ENCODE results near the gene ALDH16A1.

ALDH16A1 gene

DNA sequence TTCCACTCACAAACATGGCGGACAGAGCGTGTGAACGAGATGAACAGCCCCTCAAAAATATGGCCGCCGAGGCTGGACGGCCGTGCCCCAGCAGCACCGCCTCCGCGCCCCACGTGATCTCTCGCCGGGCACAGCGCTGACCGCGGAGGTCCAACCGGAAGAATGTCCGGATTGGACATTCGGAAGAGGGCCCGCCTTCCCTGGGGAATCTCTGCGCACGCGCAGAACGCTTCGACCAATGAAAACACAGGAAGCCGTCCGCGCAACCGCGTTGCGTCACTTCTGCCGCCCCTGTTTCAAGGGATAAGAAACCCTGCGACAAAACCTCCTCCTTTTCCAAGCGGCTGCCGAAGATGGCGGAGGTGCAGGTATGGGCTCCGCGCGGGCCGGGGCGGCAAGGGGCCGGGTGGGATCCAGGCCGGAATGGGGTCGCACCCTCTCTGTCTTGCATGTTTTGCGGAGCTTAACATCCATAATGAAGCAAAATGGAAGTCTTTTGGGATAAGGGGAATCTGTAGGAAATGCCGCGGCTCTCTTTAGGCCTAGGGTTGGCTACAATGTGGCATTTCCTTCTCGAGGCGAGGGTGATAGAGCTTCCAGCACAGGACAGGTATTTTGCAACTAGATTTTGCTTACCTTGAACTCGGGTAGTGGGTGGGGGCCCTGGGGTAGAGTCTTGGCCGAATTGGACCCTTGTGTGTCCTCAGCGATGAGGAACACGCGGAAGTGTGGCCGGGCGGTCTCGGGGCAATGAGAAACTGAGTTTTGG, 34.4 kb downstream of the ALDH16A1 start, which contains the start of gene RPL13A:
RPL13A (plus strand) TSS at position 332 of the 769 bp plus-strand sequence; CDS start at position 354, 22 bp downstream.
- in situ Hi-C loops (cut with HindIII; ENCODE audit: low sequenced_read_pairs): no loop called here

DNA sequence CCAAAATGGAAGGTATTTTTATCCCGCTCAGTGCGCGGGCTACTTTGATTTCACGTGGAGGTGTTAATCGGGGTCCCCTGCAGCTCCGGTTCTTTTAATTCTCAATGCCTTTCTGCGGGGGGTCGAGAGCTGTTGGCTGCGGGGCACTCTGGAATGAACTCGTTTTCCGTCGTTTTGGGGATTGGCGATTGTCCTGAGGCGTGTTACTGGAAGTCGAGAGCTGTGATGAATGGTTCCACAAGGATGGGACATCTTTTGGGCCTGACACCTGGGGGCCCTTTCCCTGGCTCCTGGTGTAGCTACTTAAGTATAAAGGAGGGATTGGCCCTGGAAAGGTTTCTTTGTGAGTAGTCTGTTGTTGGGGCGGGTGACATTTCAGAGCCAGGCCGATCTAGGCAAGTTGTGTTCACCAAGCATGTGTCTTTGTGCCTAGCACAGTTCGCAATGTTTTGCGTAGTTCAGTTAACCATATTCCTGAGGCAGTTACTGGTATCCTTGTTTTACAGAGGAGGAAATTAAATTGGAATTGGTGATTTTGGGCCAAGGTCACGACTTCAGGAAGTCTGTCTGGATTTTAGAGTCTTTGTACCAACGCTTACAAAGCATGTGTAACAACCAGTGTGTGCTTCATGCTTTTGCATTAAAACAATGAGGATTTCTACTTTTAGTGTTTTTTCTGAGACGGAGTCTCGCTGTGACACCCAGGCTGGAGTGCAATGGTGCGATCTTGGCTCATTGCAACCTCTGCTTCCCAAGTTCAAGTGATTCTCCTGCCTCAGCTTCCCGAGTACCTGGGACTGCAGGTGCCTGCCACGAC, 35.2 kb downstream of the ALDH16A1 start:
- in situ Hi-C loops (cut with HindIII; ENCODE audit: low sequenced_read_pairs): no loop called here

DNA sequence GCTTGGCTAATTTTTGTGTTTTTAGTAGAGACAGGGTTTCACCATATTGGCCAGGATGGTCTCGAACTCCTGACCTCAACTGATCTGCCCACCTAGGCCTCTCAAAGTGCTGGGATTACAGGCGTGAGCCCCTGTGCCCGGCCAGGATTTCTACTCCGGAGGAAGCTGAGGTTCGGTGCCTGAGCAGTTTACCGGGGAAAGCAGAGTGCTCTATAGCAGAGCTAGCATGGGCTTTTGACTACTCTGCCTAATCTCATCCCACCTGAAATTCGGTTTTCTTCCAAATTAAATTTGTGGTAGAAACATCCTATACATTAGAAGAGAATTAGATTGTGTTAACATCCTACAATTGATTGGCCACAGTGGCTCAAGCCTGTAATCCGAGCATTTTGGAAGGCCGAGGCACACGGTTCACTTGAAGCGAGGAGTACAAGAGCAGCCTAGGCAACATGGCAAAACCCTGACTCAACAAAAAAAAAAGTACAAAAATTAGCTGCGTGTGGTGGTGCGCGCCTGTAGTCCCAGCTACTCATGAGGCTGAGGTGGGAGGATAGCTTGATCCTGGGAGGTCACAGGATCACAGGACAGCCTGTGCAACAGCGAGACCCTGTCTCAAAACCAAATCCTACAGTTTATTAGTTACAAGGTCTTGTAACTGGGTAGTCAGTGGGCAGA, 36.0 kb downstream of the ALDH16A1 start:
- in situ Hi-C loops (cut with HindIII; ENCODE audit: low sequenced_read_pairs): no loop called here

DNA sequence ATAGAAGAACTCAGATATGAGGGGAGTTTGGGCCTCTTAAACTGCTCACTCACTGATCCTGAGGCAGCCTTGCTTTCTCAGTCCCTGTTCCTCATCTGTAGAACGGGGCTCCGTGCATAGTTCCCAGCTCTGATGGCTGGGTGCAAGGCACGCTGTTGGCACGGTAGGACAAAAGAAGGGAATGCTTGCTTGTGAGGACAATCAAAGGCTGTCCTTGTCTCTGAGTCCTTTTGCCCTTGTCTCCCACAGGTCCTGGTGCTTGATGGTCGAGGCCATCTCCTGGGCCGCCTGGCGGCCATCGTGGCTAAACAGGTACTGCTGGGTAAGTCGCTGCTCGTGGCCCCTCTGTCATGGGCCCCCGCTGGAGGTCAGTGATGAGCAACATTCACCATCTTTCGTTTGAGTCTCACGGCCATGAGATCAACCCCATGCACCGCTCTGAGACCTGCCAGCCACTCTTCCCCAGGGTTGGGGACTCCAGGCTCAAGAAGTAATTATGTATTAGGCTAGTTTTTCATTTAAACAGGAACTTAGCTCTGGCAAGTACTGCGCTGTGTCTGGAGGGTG, 36.7 kb downstream of the ALDH16A1 start:
- in situ Hi-C loops (cut with HindIII; ENCODE audit: low sequenced_read_pairs): no loop called here

DNA sequence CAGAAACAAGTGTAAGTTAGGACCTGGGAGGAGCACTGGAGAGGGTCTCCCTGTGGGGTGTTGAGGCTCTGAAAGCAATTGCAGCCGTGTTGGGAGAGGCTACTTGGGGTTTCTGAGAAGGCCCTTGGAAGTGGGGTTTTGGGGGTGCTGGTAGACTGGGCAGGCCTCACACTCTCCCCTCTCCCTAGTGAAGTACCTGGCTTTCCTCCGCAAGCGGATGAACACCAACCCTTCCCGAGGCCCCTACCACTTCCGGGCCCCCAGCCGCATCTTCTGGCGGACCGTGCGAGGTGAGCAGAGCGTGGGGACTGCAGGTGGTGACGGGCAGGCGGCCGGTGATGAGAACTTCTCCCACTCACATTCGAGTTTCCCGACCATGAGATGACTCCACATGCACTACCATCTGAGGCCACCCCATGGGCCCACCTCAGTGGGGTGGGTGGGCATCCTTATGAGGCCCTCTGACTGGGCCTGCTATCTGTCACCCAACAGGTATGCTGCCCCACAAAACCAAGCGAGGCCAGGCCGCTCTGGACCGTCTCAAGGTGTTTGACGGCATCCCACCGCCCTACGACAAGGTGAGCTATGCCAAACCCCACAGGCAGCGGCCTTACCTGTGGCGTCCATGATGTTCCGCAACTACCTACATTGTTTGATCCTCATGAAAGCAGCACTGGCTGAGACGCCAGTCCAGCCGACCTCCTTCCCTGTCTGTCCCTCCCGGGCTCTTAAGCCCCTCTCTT, 37.4 kb downstream of the ALDH16A1 start:
- in situ Hi-C loops (cut with HindIII; ENCODE audit: low sequenced_read_pairs): no loop called here

DNA sequence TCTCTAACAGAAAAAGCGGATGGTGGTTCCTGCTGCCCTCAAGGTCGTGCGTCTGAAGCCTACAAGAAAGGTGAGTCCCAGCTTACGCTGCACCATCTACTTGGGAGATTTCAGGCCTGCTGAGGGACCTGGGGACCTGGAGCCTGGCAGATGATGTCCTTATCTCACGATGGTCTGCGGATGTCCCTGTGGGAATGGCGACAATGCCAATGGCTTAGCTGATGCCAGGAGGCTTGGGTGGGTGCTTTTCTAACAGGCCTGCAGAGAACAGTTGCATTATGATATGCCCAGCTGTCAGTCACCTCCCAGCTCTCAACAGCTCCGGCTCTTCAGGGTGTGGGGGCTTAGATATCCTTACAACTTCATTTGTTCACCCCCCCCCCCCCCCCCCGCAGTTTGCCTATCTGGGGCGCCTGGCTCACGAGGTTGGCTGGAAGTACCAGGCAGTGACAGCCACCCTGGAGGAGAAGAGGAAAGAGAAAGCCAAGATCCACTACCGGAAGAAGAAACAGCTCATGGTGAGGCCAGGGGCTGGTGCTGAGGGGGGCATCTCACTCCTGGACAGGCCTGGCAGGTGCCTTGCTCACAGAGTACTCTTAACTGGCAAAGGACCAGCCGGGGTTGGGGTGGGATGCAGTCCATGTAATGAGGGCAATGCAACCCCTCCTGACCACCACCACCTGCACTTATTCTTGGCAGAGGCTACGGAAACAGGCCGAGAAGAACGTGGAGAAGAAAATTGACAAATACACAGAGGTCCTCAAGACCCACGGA, 38.2 kb downstream of the ALDH16A1 start:
- in situ Hi-C loops (cut with HindIII; ENCODE audit: low sequenced_read_pairs): no loop called here

DNA sequence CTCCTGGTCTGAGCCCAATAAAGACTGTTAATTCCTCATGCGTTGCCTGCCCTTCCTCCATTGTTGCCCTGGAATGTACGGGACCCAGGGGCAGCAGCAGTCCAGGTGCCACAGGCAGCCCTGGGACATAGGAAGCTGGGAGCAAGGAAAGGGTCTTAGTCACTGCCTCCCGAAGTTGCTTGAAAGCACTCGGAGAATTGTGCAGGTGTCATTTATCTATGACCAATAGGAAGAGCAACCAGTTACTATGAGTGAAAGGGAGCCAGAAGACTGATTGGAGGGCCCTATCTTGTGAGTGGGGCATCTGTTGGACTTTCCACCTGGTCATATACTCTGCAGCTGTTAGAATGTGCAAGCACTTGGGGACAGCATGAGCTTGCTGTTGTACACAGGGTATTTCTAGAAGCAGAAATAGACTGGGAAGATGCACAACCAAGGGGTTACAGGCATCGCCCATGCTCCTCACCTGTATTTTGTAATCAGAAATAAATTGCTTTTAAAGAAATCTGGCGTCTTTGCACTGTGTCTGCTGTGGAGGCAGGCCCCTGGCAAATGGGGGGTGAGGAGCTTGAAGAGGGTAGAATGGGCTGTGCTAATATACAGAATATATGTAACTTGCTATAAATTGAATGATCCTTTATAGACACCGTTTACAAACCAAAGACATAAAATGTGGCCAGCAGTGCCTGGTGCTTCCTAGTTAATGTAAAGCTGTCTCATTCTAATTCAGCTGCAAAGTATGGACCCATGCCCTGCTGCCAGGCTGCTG, 39.0 kb downstream of the ALDH16A1 start:
- in situ Hi-C loops (cut with HindIII; ENCODE audit: low sequenced_read_pairs): no loop called here

DNA sequence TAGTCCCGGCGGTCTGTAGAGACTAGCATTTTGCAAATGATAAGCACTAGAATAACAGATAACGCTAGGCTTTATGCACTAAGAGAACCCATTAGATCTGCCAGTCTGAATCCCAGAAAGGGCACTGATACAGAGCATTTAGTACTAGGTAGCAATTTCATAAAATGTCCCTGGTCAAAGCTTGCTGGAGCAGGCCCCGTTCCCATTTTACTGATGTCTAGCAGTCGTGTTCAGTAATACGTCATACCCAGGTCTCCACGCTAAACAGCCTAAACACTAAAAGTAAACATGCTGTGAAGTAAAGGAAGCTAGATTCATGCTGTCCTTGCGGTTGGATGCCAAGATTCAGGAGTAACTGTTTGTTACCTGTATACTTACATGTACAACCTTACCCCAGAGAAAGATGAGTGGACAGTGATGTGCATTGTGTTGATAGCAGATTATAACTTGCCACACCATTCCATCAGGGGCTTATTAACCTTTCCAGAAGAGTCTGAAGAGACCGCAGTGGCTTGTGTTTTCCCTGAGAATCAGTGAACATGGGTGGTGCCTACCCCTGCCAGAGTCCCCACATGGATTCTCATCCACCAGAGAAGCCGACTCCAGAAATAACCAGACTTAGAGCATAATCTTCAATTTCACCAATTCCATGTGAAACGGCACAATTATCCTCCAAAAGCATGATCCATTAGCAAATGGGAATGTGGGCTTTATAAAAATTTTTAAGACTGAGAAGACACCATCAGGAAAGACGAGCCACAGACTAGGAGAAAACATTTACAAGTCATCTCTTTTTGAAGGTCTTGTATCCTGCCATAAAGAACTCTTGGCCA, 39.8 kb downstream of the ALDH16A1 start:
- in situ Hi-C loops (cut with HindIII; ENCODE audit: low sequenced_read_pairs): no loop called here

DNA sequence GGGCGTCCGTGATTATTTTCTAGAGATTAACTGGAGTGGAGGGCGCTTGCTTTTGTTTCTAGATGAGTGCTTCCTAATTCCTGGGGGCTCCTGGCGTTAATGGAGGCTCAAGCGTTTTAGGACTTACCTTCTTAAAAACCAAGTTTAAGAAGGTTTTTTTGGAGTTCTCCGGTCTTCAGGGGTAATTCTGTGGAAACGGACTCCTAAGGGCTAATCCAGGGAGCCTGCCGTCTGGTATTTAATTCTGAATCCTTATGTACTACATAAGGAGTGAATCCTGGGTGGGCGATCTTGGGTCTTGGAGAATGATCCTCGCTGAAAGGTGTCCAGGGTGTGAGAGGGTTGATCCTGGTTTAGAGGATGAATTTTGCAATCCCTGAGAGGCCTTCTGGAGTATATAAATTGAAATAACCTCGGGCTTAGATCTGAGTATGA, 43.6 kb downstream of the ALDH16A1 start:
- in situ Hi-C loops (cut with HindIII; ENCODE audit: low sequenced_read_pairs): no loop called here

DNA sequence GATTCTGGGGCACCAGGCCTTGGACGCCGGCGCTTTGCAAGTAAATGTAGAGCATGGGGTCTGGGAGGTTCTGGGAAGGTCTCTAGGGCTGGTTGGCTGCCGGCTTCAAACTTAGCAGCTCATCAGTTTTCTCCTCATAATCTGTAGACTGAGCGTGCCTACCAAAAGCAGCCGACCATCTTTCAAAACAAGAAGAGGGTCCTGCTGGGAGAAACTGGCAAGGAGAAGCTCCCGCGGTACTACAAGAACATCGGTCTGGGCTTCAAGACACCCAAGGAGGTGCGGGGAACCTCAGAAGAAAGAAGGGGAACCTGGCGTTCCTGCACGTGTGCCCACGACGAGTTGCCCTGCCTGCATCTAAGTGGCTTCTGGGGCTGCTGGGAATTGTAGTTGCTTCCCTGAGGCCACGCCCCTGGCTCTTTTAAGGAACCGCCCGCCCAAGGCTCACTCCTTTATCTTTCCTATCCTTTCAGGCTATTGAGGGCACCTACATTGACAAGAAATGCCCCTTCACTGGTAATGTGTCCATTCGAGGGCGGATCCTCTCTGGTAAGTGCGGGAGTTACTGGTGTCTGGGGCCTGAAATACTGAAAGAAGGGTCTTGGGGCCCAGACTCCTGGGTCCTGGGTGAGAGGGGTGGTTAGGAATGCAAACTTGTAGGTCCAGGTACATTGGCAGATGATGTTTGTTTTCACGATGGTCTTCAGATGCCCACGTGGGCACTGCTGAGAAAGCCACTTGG, 44.2 kb downstream of the ALDH16A1 start:
- in situ Hi-C loops (cut with HindIII; ENCODE audit: low sequenced_read_pairs): no loop called here

DNA sequence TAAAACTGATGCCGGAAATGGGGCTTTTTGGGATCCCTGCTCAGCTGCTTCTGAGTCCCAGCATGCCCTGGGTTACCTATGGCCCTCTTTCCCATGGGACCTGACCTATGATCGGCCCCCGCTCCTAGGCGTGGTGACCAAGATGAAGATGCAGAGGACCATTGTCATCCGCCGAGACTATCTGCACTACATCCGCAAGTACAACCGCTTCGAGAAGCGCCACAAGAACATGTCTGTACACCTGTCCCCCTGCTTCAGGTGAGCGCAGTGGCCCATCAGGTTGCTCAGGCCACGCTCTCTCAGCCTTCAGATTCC, 44.7 kb downstream of the ALDH16A1 start:
- in situ Hi-C loops (cut with HindIII; ENCODE audit: low sequenced_read_pairs): no loop called here

DNA sequence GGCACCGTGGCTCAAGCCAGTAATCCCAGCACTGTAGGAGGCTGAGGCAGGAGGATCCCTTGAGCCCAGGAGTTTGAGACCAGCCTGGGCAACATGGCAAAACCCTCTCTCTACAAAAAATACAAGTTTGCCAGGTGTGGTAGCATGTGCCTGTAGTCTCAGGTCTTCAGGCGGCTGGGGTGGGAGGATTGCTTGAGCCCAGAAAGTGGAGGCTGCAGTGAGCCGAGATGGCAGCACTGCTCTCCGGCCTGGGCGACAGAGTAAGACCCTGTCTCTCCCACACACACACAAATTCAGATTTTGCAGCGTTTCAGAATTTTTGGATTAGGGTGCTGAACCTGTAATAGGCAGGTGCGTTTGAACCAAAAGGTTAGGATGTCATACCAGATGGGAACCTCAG, 45.5 kb downstream of the ALDH16A1 start:
- in situ Hi-C loops (cut with HindIII; ENCODE audit: low sequenced_read_pairs): no loop called here

DNA sequence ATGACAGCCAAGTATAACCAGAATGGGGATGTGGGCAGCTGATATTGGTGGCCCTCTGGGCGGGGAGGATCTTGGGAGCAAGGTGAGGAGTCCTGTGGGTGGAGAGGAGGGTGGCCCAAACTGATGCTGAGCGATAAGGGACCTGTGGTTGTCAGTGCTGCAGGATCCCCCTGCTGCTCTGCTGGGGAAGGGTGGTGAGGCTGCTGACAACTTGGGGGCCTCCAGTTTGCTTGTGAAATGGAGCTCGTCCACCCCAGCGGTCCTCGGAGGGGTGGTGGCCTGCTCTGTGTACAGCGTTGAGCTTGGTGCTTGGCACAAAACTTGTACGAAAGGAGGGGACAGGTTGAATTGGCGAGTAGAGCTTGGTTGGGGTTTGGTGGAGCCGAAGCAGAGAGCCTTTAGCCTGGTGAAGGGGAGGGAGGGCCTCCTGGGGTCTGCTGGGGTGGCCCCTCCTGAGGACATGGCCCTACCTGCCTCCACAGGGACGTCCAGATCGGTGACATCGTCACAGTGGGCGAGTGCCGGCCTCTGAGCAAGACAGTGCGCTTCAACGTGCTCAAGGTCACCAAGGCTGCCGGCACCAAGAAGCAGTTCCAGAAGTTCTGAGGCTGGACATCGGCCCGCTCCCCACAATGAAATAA, 46.1 kb downstream of the ALDH16A1 start:
- in situ Hi-C loops (cut with HindIII; ENCODE audit: low sequenced_read_pairs): no loop called here

DNA sequence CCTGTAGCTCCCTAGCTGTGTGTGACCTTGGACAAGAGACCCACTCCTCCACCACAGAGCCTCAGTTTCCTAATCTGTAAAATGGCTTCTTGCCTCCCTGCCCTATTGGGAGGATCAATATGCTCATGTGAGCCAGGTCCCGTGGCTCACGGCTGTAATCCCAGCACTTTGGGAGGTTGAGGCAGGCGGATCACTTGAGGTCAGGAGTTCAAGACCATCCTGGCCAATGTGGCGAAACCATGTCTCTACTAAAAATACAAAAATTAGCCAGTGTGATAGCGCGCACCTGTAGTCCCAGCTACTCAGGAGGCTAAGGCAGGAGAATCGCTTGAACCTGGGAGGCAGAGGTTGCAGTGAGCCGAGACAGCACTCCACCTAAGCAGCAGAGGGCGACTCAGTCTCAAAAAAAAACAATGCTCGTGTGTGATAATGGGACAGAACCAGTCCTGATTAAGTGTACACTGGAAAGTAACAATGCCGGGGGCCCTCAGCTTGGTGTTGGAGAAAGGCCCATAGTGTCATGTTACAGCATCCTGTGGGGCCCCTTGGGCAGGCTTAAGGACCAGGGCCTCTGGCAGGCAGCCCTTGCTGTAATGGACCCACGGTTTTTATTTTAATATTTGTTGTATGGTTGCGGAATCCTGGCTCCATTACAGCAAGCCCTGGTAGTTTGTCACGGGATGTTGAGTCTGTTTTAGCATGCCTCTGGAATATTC, 50.0 kb downstream of the ALDH16A1 start:
- in situ Hi-C loops (cut with HindIII; ENCODE audit: low sequenced_read_pairs): no loop called here

DNA sequence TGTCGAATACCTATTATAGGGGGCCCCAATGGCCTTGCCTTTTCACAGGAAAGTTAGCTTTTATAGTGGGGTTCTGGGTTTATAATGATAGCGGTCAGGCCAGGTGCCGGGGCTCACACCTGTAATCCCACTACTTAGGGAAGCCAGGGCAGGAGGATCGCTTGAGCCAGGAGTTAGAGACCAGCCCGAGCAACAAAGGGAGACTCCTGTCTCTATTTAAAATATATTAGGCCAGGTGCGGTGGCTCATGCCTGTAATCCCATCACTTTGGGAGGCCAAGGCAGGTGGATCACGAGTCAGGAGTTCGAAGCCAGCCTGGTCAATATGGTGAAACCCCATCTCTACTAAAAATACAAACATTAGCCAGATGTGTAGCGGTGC, 50.5 kb downstream of the ALDH16A1 start:
- in situ Hi-C loops (cut with HindIII; ENCODE audit: low sequenced_read_pairs): no loop called here

DNA sequence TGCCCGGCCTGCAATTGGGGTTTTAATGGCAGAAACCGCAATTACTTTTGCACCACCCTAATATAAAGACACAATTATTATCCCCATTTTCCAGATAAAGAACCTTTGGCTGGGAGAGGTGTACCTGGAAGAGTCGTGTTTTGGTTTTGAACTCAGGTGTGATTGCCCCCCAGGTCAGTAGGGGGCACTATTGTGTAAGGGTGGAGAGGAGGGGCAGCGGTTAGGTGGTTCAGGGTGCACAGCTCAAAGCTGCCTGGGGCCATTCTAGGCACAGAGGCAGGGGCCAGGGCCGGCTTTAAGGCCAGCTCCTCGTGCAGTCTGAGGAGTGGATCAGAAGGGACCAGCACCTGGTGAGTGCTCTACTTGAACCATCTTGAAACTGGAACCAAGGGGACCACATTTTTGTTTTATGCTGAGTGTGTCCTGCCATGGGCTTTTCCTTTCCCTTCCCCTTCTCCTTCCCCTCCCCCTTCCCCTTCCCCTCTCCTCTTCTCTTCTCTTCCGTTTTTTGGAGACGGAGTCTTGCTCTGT, 53.6 kb downstream of the ALDH16A1 start:
- in situ Hi-C loops (cut with HindIII; ENCODE audit: low sequenced_read_pairs): no loop called here
